ENCODE results near the gene KRT76.

The KRT76 gene

GRCh38 chr12:52741375-52742195 lies 35.6 kb downstream of the KRT76 start:
- H3K9ac ChIP-seq (ENCODE audit: low read depth, low read length): no peak overlapping the region
- no peaks in the 10 kb centered on the region for H3K9me3 ChIP-seq (ENCODE audit: control insufficient read depth, insufficient read depth, low read length)

GRCh38 chr12:52740584-52740983 lies 36.6 kb downstream of the KRT76 start:
- no peak overlapping the region for H3K9ac ChIP-seq (ENCODE audit: low read depth, low read length)
- no peaks in the 10 kb centered on the region for H3K9me3 ChIP-seq (ENCODE audit: control insufficient read depth, insufficient read depth, low read length)
- no peaks in the 10 kb centered on the region for H3K4me1 ChIP-seq (ENCODE audit: insufficient read depth, low read length)
- H3K36me3 ChIP-seq (ENCODE audit: insufficient read depth, low read length): no peaks in the 10 kb centered on the region

More at GRCh38 chr12:52741375-52742195, 35.6 kb downstream of the KRT76 start:
- Histone ChIP-seq H3K4me1 (ENCODE audit: insufficient read depth, low read length) (no peaks in the 10 kb centered on the region), H3K36me3 (ENCODE audit: insufficient read depth, low read length) (no peaks in the 10 kb centered on the region)

- H3K36me3 ChIP-seq (ENCODE audit: insufficient read depth, low read length): no peaks in the 10 kb centered on the region
- H3K9me3 ChIP-seq (ENCODE audit: control insufficient read depth, insufficient read depth, low read length): no peaks in the 10 kb centered on the region
- H3K9ac ChIP-seq (ENCODE audit: low read depth, low read length): no peak overlapping the region
- H3K4me1 ChIP-seq (ENCODE audit: insufficient read depth, low read length): no peaks in the 10 kb centered on the region
These were observed 37.2 kb downstream of the KRT76 start for GRCh38 chr12:52739963-52740362.

GRCh38 chr12:52735816-52736632 lies 41.1 kb downstream of the KRT76 start:
- Histone ChIP-seq H3K9ac (ENCODE audit: low read depth, low read length) (no peak overlapping the region), H3K4me1 (ENCODE audit: insufficient read depth, low read length) (no peaks in the 10 kb centered on the region), H3K9me3 (ENCODE audit: control insufficient read depth, insufficient read depth, low read length) (no peaks in the 10 kb centered on the region), H3K36me3 (ENCODE audit: insufficient read depth, low read length) (no peaks in the 10 kb centered on the region)

GRCh38 chr12:52735106-52735505 lies 42.0 kb downstream of the KRT76 start:
- Histone ChIP-seq H3K36me3 (ENCODE audit: insufficient read depth, low read length) (no peaks in the 10 kb centered on the region), H3K9me3 (ENCODE audit: control insufficient read depth, insufficient read depth, low read length) (no peaks in the 10 kb centered on the region), H3K9ac (ENCODE audit: low read depth, low read length) (no peak overlapping the region), H3K4me1 (ENCODE audit: insufficient read depth, low read length) (no peaks in the 10 kb centered on the region)

- Histone ChIP-seq H3K9me3 (ENCODE audit: control insufficient read depth, insufficient read depth, low read length) (no peaks in the 10 kb centered on the region), H3K9ac (ENCODE audit: low read depth, low read length) (no peak overlapping the region), H3K4me1 (ENCODE audit: insufficient read depth, low read length) (no peaks in the 10 kb centered on the region), H3K36me3 (ENCODE audit: insufficient read depth, low read length) (no peaks in the 10 kb centered on the region)
These were observed 46.4 kb downstream of the KRT76 start for GRCh38 chr12:52730793-52731192.

- Histone ChIP-seq H3K9me3 (ENCODE audit: control insufficient read depth, insufficient read depth, low read length) (no peaks in the 10 kb centered on the region), H3K9ac (ENCODE audit: low read depth, low read length) (no peak overlapping the region), H3K4me1 (ENCODE audit: insufficient read depth, low read length) (no peaks in the 10 kb centered on the region), H3K36me3 (ENCODE audit: insufficient read depth, low read length) (no peaks in the 10 kb centered on the region)
These were observed 46.8 kb downstream of the KRT76 start for GRCh38 chr12:52730383-52730782.

GRCh38 chr12:52729147-52729546 lies 48.0 kb downstream of the KRT76 start:
- no peaks in the 10 kb centered on the region for H3K4me1 ChIP-seq (ENCODE audit: insufficient read depth, low read length)
- no peak overlapping the region for H3K9ac ChIP-seq (ENCODE audit: low read depth, low read length)
- H3K36me3 ChIP-seq (ENCODE audit: insufficient read depth, low read length): no peaks in the 10 kb centered on the region
- H3K9me3 ChIP-seq (ENCODE audit: control insufficient read depth, insufficient read depth, low read length): no peaks in the 10 kb centered on the region

GRCh38 chr12:52728374-52728773 lies 48.8 kb downstream of the KRT76 start:
- H3K9ac ChIP-seq (ENCODE audit: low read depth, low read length): no peak overlapping the region
- H3K36me3 ChIP-seq (ENCODE audit: insufficient read depth, low read length): no peaks in the 10 kb centered on the region
- no peaks in the 10 kb centered on the region for H3K9me3 ChIP-seq (ENCODE audit: control insufficient read depth, insufficient read depth, low read length)
- no peaks in the 10 kb centered on the region for H3K4me1 ChIP-seq (ENCODE audit: insufficient read depth, low read length)

GRCh38 chr12:52727037-52727436 lies 50.1 kb downstream of the KRT76 start:
- no peaks in the 10 kb centered on the region for H3K36me3 ChIP-seq (ENCODE audit: insufficient read depth, low read length)
- no peaks in the 10 kb centered on the region for H3K9me3 ChIP-seq (ENCODE audit: control insufficient read depth, insufficient read depth, low read length)
- H3K4me1 ChIP-seq (ENCODE audit: insufficient read depth, low read length): no peaks in the 10 kb centered on the region
- no peak overlapping the region for H3K9ac ChIP-seq (ENCODE audit: low read depth, low read length)

GRCh38 chr12:52726451-52726850 lies 50.7 kb downstream of the KRT76 start:
- Histone ChIP-seq H3K9ac (ENCODE audit: low read depth, low read length) (no peak overlapping the region), H3K4me1 (ENCODE audit: insufficient read depth, low read length) (no peaks in the 10 kb centered on the region), H3K36me3 (ENCODE audit: insufficient read depth, low read length) (no peaks in the 10 kb centered on the region), H3K9me3 (ENCODE audit: control insufficient read depth, insufficient read depth, low read length) (no peaks in the 10 kb centered on the region)

GRCh38 chr12:52724384-52724783 lies 52.8 kb downstream of the KRT76 start:
- no peaks in the 10 kb centered on the region for H3K36me3 ChIP-seq (ENCODE audit: insufficient read depth, low read length)
- no peaks in the 10 kb centered on the region for H3K9me3 ChIP-seq (ENCODE audit: control insufficient read depth, insufficient read depth, low read length)
- H3K9ac ChIP-seq (ENCODE audit: low read depth, low read length): no peak overlapping the region
- H3K4me1 ChIP-seq (ENCODE audit: insufficient read depth, low read length): no peaks in the 10 kb centered on the region

GRCh38 chr12:52722680-52723079 lies 54.5 kb downstream of the KRT76 start:
- H3K9me3 ChIP-seq (ENCODE audit: control insufficient read depth, insufficient read depth, low read length): no peaks in the 10 kb centered on the region
- H3K36me3 ChIP-seq (ENCODE audit: insufficient read depth, low read length): no peaks in the 10 kb centered on the region
- no peaks in the 10 kb centered on the region for H3K4me1 ChIP-seq (ENCODE audit: insufficient read depth, low read length)
- no peak overlapping the region for H3K9ac ChIP-seq (ENCODE audit: low read depth, low read length)

GRCh38 chr12:52721838-52722470 lies 55.2 kb downstream of the KRT76 start:
- Histone ChIP-seq H3K4me1 (ENCODE audit: insufficient read depth, low read length) (no peaks in the 10 kb centered on the region), H3K36me3 (ENCODE audit: insufficient read depth, low read length) (no peaks in the 10 kb centered on the region), H3K9me3 (ENCODE audit: control insufficient read depth, insufficient read depth, low read length) (no peaks in the 10 kb centered on the region), H3K9ac (ENCODE audit: low read depth, low read length) (no peak overlapping the region)

Measured in ES-I3 (cell line).